SU-DHL-6 (cell line): ENCODE data around the gene CHST9.

Source experiments
- H2AFZ ChIP-seq: fragments of 200-600 bp; sonication (generic); 2 replicates; pipeline ENCODE4 v1.6.1; 2014; ENCODE audit warnings: low read depth, mild to moderate bottlenecking, moderate library complexity, mixed read lengths, antibody characterized with exemption, low read length; ENCODE audit not compliant: severe bottlenecking
- H3F3A ChIP-seq: fragments of 200-600 bp; shearing (Covaris generic); 2 replicates; pipeline ENCODE4 v1.6.0; 2016; ENCODE audit warnings: antibody characterized with exemption, mild to moderate bottlenecking; ENCODE audit not compliant: insufficient read depth
- H3K27ac ChIP-seq: fragments of 200-600 bp; sonication (generic); 2 replicates; pipeline ENCODE4 v1.5.1; 2016; ENCODE audit warnings: low read depth, mild to moderate bottlenecking, low read length, moderate library complexity, mixed read lengths
- H3K27me3 ChIP-seq: fragments of 200-600 bp; sonication (generic), shearing (Covaris generic); 2 replicates; pipeline ENCODE4 v1.6.0; 2014; ENCODE audit warnings: mild to moderate bottlenecking, low read length
- H3K36me3 ChIP-seq: fragments of 200-600 bp; sonication (generic); 2 replicates; pipeline ENCODE4 v1.6.1; 2014; ENCODE audit warnings: mild to moderate bottlenecking, low read length, mixed read lengths
- H3K4me2 ChIP-seq: fragments of 300-600, 200-600 bp; shearing (Covaris generic), sonication (generic); 2 replicates; pipeline ENCODE4 v1.6.0; 2014; ENCODE audit warnings: low read length, low read depth, mild to moderate bottlenecking; ENCODE audit not compliant: poor library complexity, severe bottlenecking
- H3K4me3 ChIP-seq: fragments of 200-600 bp; sonication (generic); 2 replicates; pipeline ENCODE4 v1.5.1; 2014; ENCODE audit warnings: antibody characterized with exemption, low read length, mild to moderate bottlenecking, mixed read lengths; ENCODE audit not compliant: insufficient read depth, poor library complexity, severe bottlenecking
- H3K79me2 ChIP-seq: fragments of 200-600 bp; sonication (generic); 2 replicates; pipeline ENCODE4 v1.6.1; 2014; ENCODE audit warnings: mild to moderate bottlenecking, low read length, moderate library complexity; ENCODE audit not compliant: insufficient read depth
- H3K9ac ChIP-seq: fragments of 200-600 bp; sonication (generic); 2 replicates; pipeline ENCODE4 v1.7.0; 2014; ENCODE audit warnings: mild to moderate bottlenecking, low read length
- H3K9me2 ChIP-seq: fragments of 200-600 bp; sonication (generic); replicated peaks from 2 replicates; pipeline ENCODE4 v1.6.1; 2014; ENCODE audit warnings: low read length; ENCODE audit not compliant: insufficient read depth
- H3K9me3 ChIP-seq: fragments of 200-600 bp; sonication (generic); 2 replicates; pipeline ENCODE4 v1.6.1; 2014; ENCODE audit warnings: low read length, mixed read lengths; ENCODE audit not compliant: insufficient read depth
- H4K20me1 ChIP-seq: fragments of 200-600 bp; sonication (generic); 2 replicates; pipeline ENCODE4 v1.6.1; 2014; ENCODE audit warnings: low read depth, mild to moderate bottlenecking, antibody characterized with exemption, low read length, moderate library complexity, mixed read lengths
- EZH2phosphoT487 ChIP-seq: fragments of 200-600 bp; sonication (generic), shearing (Covaris generic); conservative IDR thresholded peaks from 2 replicates; pipeline ENCODE4 v1.6.1; 2018; ENCODE audit warnings: mild to moderate bottlenecking, antibody characterized with exemption, low read length, moderate library complexity, mixed read lengths
- TF ChIP-seq, protein P1 (sequence below): fragments of 200-600 bp; sonication (generic); IDR thresholded peaks from one replicate; pipeline ENCODE4 v1.5.1; 2017; ENCODE audit warnings: antibody characterized with exemption, mild to moderate bottlenecking, low read length, moderate library complexity; ENCODE audit not compliant: insufficient read depth, poor library complexity, severe bottlenecking

CHST9 gene

DNA sequence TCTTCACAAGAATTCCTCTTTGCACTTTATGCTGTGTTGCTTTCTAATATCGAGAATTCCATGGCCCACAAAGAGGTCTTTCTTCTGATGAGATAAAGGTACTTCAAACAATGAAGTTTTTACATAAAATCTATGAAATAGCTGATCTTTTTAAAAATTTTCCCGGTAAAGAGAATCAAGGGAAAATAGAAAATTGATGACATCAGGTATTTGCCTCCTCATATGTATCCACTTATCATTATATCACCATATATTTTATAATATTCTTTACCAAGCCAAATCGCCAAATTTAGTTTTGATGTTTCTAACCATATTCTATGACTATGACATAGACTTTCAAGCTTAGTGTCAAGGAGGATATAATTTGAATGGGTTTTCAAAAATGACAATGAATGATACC, 139.8 kb downstream of the CHST9 start:
- H3K79me2 ChIP-seq = no peaks in the 10 kb centered on the region
- TF ChIP-seq, protein P1, sequence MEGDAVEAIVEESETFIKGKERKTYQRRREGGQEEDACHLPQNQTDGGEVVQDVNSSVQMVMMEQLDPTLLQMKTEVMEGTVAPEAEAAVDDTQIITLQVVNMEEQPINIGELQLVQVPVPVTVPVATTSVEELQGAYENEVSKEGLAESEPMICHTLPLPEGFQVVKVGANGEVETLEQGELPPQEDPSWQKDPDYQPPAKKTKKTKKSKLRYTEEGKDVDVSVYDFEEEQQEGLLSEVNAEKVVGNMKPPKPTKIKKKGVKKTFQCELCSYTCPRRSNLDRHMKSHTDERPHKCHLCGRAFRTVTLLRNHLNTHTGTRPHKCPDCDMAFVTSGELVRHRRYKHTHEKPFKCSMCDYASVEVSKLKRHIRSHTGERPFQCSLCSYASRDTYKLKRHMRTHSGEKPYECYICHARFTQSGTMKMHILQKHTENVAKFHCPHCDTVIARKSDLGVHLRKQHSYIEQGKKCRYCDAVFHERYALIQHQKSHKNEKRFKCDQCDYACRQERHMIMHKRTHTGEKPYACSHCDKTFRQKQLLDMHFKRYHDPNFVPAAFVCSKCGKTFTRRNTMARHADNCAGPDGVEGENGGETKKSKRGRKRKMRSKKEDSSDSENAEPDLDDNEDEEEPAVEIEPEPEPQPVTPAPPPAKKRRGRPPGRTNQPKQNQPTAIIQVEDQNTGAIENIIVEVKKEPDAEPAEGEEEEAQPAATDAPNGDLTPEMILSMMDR = no peak
- no peak for TF ChIP-seq EZH2phosphoT487
- no peaks in the 10 kb centered on the region for H3F3A ChIP-seq
- no peak overlapping the region for H3K4me2 ChIP-seq
- no peak overlapping the region for H3K9ac ChIP-seq
- H3K9me3 ChIP-seq = no peaks in the 10 kb centered on the region
- H3K9me2 ChIP-seq = no peaks in the 10 kb centered on the region
- H4K20me1 ChIP-seq = no peaks in the 10 kb centered on the region
- no peak overlapping the region for H2AFZ ChIP-seq
- H3K27ac ChIP-seq = no peak overlapping the region
- H3K27me3 ChIP-seq = no peaks in the 10 kb centered on the region
- H3K36me3 ChIP-seq = no peaks in the 10 kb centered on the region
- no peak overlapping the region for H3K4me3 ChIP-seq

DNA sequence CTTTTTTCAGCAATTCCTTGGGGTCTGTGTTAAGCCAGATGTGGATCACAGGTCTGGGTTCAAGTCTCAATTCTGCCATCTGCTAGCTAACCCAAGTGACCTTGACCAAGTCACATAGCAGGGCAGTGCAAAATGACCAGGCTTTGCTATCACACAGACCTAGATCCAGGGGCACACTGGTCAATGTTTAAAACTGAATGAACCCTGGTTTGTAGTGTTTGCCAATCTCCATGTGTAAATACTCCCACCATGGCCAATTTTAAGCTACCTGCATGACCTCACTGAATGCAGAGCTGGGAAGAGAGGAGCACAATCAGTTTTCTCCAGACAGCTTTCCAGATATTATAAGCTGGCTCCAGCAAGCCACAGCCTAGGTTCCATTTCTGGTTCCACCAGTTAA, 142.9 kb downstream of the CHST9 start:
- H3K27me3 ChIP-seq = no peaks in the 10 kb centered on the region
- H3K9ac ChIP-seq = no peak overlapping the region
- H3K4me3 ChIP-seq = no peak overlapping the region
- H3K79me2 ChIP-seq = no peaks in the 10 kb centered on the region
- no peak overlapping the region for H3K27ac ChIP-seq
- H2AFZ ChIP-seq = no peak overlapping the region
- no peaks in the 10 kb centered on the region for H3K9me3 ChIP-seq
- no peaks in the 10 kb centered on the region for H3K36me3 ChIP-seq
- no peaks in the 10 kb centered on the region for H4K20me1 ChIP-seq
- no peak for TF ChIP-seq EZH2phosphoT487
- TF ChIP-seq, protein P1 = no peak
- no peak overlapping the region for H3K4me2 ChIP-seq
- H3F3A ChIP-seq = no peaks in the 10 kb centered on the region
- no peaks in the 10 kb centered on the region for H3K9me2 ChIP-seq

DNA sequence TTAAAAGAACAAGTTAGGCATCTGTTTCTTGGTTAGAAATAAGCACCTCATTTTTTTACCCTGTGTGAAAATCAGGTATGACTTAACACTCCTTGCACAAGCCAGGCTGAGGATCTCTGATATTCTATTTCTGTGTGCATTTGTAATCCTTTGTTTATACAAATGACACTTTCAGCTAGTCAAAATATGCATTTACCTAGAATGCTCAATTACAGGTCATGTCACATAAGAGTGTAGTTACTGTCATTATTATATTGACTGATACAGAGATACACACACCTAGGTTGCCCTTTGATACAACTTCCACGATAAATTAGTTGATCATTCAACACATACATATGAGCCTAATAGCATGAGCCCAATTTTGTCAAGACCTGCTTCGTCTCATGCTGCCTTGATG, 144.3 kb downstream of the CHST9 start:
- Histone ChIP-seq H4K20me1 (no peaks in the 10 kb centered on the region), H3K4me3 (no peak overlapping the region), H2AFZ (peak overlapping the region; percentile 21), H3K36me3 (no peaks in the 10 kb centered on the region), H3K4me2 (peak overlapping the region; percentile 12), H3K27ac (no peak overlapping the region), H3K79me2 (no peaks in the 10 kb centered on the region), H3K9me2 (no peaks in the 10 kb centered on the region), H3K9me3 (no peaks in the 10 kb centered on the region), H3F3A (no peaks in the 10 kb centered on the region), H3K9ac (no peak overlapping the region), H3K27me3 (no peaks in the 10 kb centered on the region)
- no peak for TF ChIP-seq EZH2phosphoT487
- TF ChIP-seq, protein P1 = no peak

DNA sequence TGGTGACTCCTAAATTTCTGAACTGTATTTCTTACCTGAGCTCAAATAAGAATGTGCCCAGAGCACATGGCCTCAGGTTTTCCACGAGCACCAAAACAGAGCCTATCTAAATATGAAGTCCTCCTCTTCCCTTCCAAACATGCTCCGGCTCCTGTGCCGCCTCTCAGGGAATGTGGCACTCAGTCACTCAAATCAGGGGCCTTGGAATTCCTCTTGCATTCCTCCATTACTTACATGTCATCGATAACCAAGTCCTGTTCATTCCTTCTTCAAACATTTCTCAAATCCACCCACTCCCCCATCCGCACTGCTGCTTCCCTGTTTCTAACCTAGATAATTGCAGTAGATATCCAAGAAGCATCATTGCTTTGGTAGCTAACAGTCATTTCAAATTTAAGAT, 151.4 kb downstream of the CHST9 start:
- Histone ChIP-seq H2AFZ (no peak overlapping the region), H3K4me2 (no peak overlapping the region), H3K79me2 (no peaks in the 10 kb centered on the region), H3K27me3 (no peaks in the 10 kb centered on the region), H3K4me3 (no peak overlapping the region), H3K27ac (no peak overlapping the region), H3K36me3 (no peaks in the 10 kb centered on the region), H3K9ac (no peak overlapping the region), H3K9me3 (no peaks in the 10 kb centered on the region), H4K20me1 (no peaks in the 10 kb centered on the region), H3F3A (no peaks in the 10 kb centered on the region), H3K9me2 (no peaks in the 10 kb centered on the region)
- TF ChIP-seq, protein P1 = no peak
- no peak for TF ChIP-seq EZH2phosphoT487
